ENCODE data around the gene CCDC32. TPM values are rescaled to one million over a fixed set of nuclear protein-coding genes. Genes with fewer than 3 reads are reported as not detected.

CCDC32 gene
- total RNA-seq, 1 experiment from 2014 or later, result 8.9 TPM

DNA sequence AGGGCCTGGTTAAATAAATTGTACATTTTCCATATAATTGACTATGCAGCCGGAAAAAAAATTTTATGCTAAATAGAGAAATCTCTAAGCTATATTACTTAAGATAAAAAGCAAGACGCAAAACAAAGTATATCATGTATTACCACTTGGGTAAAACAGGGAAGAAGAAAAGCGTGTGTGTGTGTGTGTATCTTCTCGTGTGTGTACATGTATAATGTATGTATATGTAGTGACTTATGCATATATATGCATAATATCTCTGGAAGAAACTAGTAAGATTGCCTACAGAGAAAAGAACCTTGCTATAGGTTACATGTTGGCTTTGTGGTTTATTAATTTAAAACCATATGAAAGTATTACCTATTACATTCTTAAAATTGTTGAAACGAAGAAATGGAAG lies 48.2 kb upstream of the CCDC32 start:
- Histone ChIP-seq H3T11ph (ENCODE audit: low read length) (no peak overlapping the region), H3K27ac (ENCODE audit: insufficient read length, low read depth, low read length) (no peak overlapping the region), H2BK120ac (ENCODE audit: low read depth, low read length, poor library complexity, severe bottlenecking) (no peak overlapping the region), H3K79me2 (ENCODE audit: insufficient read depth, low read length) (no peaks in the 10 kb centered on the region), H2BK15ac (ENCODE audit: low read depth, low read length) (no peak overlapping the region), H2BK5ac (ENCODE audit: insufficient read length, low read length) (no peak overlapping the region), H3K23me2 (ENCODE audit: insufficient read length, low read depth, low read length, poor library complexity, severe bottlenecking) (no peaks in the 10 kb centered on the region), H3K4me1 (ENCODE audit: insufficient read depth, low read length) (no peaks in the 10 kb centered on the region), H4K5ac (ENCODE audit: insufficient read length, low read depth, low read length) (no peak overlapping the region), H4K8ac (replicated peaks; ENCODE audit: insufficient read length, low read depth, low read length) (no peak overlapping the region), H3K4ac (ENCODE audit: low read depth, low read length) (no peak overlapping the region), H3K27me3 (ENCODE audit: insufficient read depth, low read length) (no peaks in the 10 kb centered on the region), H2AFZ (ENCODE audit: low read length) (no peak overlapping the region), H3K56ac (ENCODE audit: insufficient read length, low read depth, low read length) (no peak overlapping the region), H3K79me1 (ENCODE audit: insufficient read depth, low read depth, low read length, poor library complexity, severe bottlenecking) (no peaks in the 10 kb centered on the region), H4K91ac (ENCODE audit: insufficient read length, low read depth, low read length) (no peak overlapping the region), H3K9ac (ENCODE audit: extremely low read depth, insufficient read length, low read length) (no peak overlapping the region), H4K20me1 (ENCODE audit: control insufficient read depth, insufficient read depth, insufficient read length) (no peaks in the 10 kb centered on the region), H3K9me3 (ENCODE audit: control insufficient read depth, low read depth, low read length) (no peaks in the 10 kb centered on the region), H3K23ac (ENCODE audit: insufficient read length, low read depth, low read length) (no peak overlapping the region), H3K14ac (ENCODE audit: insufficient read depth, low read length) (no peak overlapping the region), H2BK12ac (ENCODE audit: insufficient read length, low read depth, low read length) (no peak overlapping the region), H2AK5ac (ENCODE audit: insufficient read length, low read length) (no peak overlapping the region), H3K4me2 (ENCODE audit: insufficient read depth, insufficient read length, low read length) (no peak overlapping the region), H3K18ac (ENCODE audit: insufficient read length, low read depth, low read length) (no peak overlapping the region), H2BK20ac (ENCODE audit: low read depth, low read length, poor library complexity, severe bottlenecking) (no peak overlapping the region)
- H3K27me3 Mint-ChIP-seq (ENCODE audit: low read depth), result no peaks in the 10 kb centered on the region
- no peak for DNase-seq
- TF ChIP-seq, protein P1, sequence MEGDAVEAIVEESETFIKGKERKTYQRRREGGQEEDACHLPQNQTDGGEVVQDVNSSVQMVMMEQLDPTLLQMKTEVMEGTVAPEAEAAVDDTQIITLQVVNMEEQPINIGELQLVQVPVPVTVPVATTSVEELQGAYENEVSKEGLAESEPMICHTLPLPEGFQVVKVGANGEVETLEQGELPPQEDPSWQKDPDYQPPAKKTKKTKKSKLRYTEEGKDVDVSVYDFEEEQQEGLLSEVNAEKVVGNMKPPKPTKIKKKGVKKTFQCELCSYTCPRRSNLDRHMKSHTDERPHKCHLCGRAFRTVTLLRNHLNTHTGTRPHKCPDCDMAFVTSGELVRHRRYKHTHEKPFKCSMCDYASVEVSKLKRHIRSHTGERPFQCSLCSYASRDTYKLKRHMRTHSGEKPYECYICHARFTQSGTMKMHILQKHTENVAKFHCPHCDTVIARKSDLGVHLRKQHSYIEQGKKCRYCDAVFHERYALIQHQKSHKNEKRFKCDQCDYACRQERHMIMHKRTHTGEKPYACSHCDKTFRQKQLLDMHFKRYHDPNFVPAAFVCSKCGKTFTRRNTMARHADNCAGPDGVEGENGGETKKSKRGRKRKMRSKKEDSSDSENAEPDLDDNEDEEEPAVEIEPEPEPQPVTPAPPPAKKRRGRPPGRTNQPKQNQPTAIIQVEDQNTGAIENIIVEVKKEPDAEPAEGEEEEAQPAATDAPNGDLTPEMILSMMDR (conservative IDR thresholded peaks at IDR 0.05), result no peak
- no peak overlapping the region for H3K4me3 Mint-ChIP-seq
- no peaks in the 10 kb centered on the region for H3K9me3 Mint-ChIP-seq
- no peaks in the 10 kb centered on the region for H3K4me1 Mint-ChIP-seq
- WGBS (ENCODE audit: extremely low coverage, insufficient read length, low lambda C conversion rate), result no CpG with 5 or more reads among the region's 5 CpGs
- H3K27ac Mint-ChIP-seq, result no peak overlapping the region
- peaks cover 4 to 20% (median 5%) of the 10 kb centered on the region in 3 experiments; a peak in 6 of 7 replicates for H3K36me3 Mint-ChIP-seq (ENCODE audit: insufficient read depth in 1 of 3, low read depth in 3 of 3)

Measured in H9 (cell line).